NOMO-1 treated with dmso at 0.1 percent for 144 hours (cell line): ENCODE data around the gene ITK.
"Not testable (repeated sequence)": the region's sequence is repeated elsewhere in the genome, so short reads cannot be mapped to it uniquely, and the experiment has no call there.

Source experiments
- DNase-seq: peaks from one replicate; lab custom pipeline; 2025; ENCODE audit not compliant: unreplicated experiment; lab: John Stamatoyannopoulos, UW

The ITK gene

GRCh38 chr5:157205708-157206107 is 25.1 kb downstream of the ITK start:
- no peak for DNase-seq

GRCh38 chr5:157210652-157211051 is 30.0 kb downstream of the ITK start:
- DNase-seq, result not testable (repeated sequence)

- DNase-seq, result peak; percentile 44
These were observed 31.7 kb downstream of the ITK start for GRCh38 chr5:157212307-157212706.

GRCh38 chr5:157213527-157214243 is 33.0 kb downstream of the ITK start:
- no peak for DNase-seq

GRCh38 chr5:157214415-157214814 is 33.8 kb downstream of the ITK start:
- DNase-seq, result no peak

GRCh38 chr5:157214861-157215513 is 34.3 kb downstream of the ITK start:
- no peak for DNase-seq

GRCh38 chr5:157215514-157216167 is 35.0 kb downstream of the ITK start:
- no peak for DNase-seq

- DNase-seq, result no peak
These were observed 35.9 kb downstream of the ITK start for GRCh38 chr5:157216391-157217142.

- DNase-seq, result no peak
These were observed 36.8 kb downstream of the ITK start for GRCh38 chr5:157217289-157218024.

- DNase-seq, result no peak
These were observed 39.0 kb downstream of the ITK start for GRCh38 chr5:157219491-157220271.

GRCh38 chr5:157221959-157222358 is 41.3 kb downstream of the ITK start:
- DNase-seq, result no peak

GRCh38 chr5:157222506-157223230 is 42.0 kb downstream of the ITK start:
- DNase-seq, result no peak

GRCh38 chr5:157225469-157226422 is 45.1 kb downstream of the ITK start:
- no peak for DNase-seq

GRCh38 chr5:157230610-157231009 is 50.0 kb downstream of the ITK start:
- DNase-seq, result no peak

GRCh38 chr5:157232706-157233105 is 52.1 kb downstream of the ITK start:
- DNase-seq, result no peak

GRCh38 chr5:157233515-157233914 is 52.9 kb downstream of the ITK start:
- DNase-seq, result no peak

- DNase-seq, result no peak
These were observed 55.8 kb downstream of the ITK start for GRCh38 chr5:157236423-157236822.

GRCh38 chr5:157241483-157241882 is 60.8 kb downstream of the ITK start:
- no peak for DNase-seq
